Left ventricle myocardium inferior (tissue), 1 donor: ENCODE results near the gene PABPN1L. TPM values are rescaled to one million over a fixed set of nuclear protein-coding genes. Genes with fewer than 3 reads are reported as not detected.
A peak's percentile ranks its signal among the peaks of the same experiment; 100 is the strongest.

Source experiments
- DNase-seq: peaks from one replicate; pipeline ENCODE4 v3.0.0-alpha.2; 2020
- H3K27ac ChIP-seq: fragments of 200-600 bp; replicated peaks from 2 replicates; pipeline ENCODE4 v1.8.0; 2021
- H3K27me3 ChIP-seq: fragments of 200-600 bp; 2 replicates; pipeline ENCODE4 v1.8.0; 2021; ENCODE audit warnings: low read depth
- H3K36me3 ChIP-seq: fragments of 200-600 bp; 2 replicates; pipeline ENCODE4 v1.8.0; 2021
- H3K4me1 ChIP-seq: fragments of 200-600 bp; 2 replicates; pipeline ENCODE4 v1.8.0; 2021
- H3K4me3 ChIP-seq: fragments of 200-600 bp; 2 replicates; pipeline ENCODE4 v1.8.0; 2021; ENCODE audit warnings: mild to moderate bottlenecking, moderate library complexity
- H3K9me3 ChIP-seq: fragments of 200-600 bp; replicated peaks from 2 replicates; pipeline ENCODE4 v1.8.0; 2021
- CTCF ChIP-seq: fragments of 200-600 bp; IDR thresholded peaks from 2 replicates; pipeline ENCODE4 v1.8.0; 2021; ENCODE audit warnings: antibody characterized with exemption, mild to moderate bottlenecking, borderline replicate concordance
- intact Hi-C: fragments of 100-400 bp; cut with micrococcal nuclease; formaldehyde crosslinking; loops from one replicate; pipeline ENCODE4 v1.11.0; 2022
- total RNA-seq: library from RNA; stranded (reverse); fragmentation: NEBNext Ultra II Directional; extraction: Animal tissue kit (Norgen Biotek cat#: 25700); gene quantifications from one replicate; pipeline ENCODE4 v1.2.1, GENCODE V29; 2021
- donor health status: DM: no; HTN: yes; CAD: no; lungs with severe emphysema.

The PABPN1L gene
- total RNA-seq, 1 donor from 2014 or later, result not detected

DNA sequence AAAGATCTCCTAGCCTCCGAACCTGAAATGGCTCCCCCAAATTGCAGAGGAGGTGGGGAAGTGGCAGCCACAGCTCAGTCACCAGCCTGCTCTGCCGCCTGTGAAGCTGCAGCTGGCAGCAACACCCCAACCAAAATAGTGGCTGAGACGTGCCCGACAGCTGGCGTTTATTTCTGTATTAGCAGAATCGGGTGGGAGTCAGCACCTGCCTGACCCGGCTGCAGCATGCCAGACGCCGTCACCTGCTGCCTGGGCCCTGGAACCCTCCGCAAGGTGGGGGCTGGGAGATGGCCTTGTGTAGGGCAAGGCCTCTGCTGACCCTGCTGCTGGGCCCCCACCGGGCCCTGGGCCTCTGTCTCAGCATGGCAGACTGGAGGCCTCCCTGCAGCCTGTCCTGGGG is 17.5 kb upstream of the PABPN1L start:
- H3K27me3 ChIP-seq, result peaks cover 47% of the 10 kb centered on the region
- peaks cover 61% of the 10 kb centered on the region for H3K36me3 ChIP-seq
- no peak for DNase-seq
- intact Hi-C loops, result loop anchor here (10.0 kb wide), 1 partner anchor 51 kb away; no protein-coding TSS in a partner anchor
- no peak overlapping the region for H3K27ac ChIP-seq
- TF ChIP-seq CTCF, result no peak
- no peak overlapping the region for H3K4me3 ChIP-seq
- peaks cover 50% of the 10 kb centered on the region for H3K4me1 ChIP-seq
- H3K9me3 ChIP-seq, result no peaks in the 10 kb centered on the region

DNA sequence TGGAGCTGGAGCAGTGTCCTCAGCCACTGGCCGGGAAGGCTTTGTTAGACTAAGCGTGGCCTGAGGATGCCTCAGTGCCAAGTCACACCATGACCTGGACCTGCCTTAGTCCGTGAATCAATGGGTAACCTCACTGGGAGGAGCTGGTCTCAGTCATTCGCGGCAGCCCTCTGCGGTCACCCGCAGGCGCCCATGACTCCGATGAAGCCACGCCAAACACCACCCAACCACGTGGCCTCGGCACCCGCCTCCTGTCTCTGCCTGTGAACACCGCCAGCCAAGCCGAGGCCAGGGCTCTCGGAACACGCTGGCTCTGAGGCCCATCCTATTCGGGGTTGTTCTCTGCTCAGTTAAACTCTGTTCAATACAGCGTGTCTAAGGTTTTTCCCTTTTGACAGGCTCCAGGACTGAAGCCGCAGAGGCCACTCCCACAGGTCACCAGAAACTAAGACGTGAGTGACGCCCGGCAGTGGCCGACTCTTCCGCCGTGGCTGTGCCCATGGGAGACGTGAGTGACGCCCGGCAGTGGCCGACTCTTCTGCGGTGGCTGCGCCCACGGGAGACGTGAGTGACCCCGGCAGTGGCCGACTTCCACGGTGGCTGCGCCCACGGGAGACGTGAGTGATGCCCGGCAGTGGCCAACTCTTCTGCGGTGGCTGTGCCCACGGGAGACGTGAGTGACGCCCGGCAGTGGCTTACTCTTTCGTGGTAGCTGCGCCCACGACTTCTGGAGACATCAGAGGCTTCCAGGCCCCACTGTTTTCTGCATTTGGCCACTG is 16.8 kb upstream of the PABPN1L start:
- intact Hi-C loops, result loop anchor here (10.0 kb wide), 1 partner anchor 51 kb away; no protein-coding TSS in a partner anchor
- H3K9me3 ChIP-seq, result no peaks in the 10 kb centered on the region
- H3K27ac ChIP-seq, result no peak overlapping the region
- H3K4me1 ChIP-seq, result peaks cover 45% of the 10 kb centered on the region
- no peak for TF ChIP-seq CTCF
- peaks cover 67% of the 10 kb centered on the region for H3K36me3 ChIP-seq
- peaks cover 48% of the 10 kb centered on the region for H3K27me3 ChIP-seq
- no peak overlapping the region for H3K4me3 ChIP-seq
- no peak for DNase-seq

DNA sequence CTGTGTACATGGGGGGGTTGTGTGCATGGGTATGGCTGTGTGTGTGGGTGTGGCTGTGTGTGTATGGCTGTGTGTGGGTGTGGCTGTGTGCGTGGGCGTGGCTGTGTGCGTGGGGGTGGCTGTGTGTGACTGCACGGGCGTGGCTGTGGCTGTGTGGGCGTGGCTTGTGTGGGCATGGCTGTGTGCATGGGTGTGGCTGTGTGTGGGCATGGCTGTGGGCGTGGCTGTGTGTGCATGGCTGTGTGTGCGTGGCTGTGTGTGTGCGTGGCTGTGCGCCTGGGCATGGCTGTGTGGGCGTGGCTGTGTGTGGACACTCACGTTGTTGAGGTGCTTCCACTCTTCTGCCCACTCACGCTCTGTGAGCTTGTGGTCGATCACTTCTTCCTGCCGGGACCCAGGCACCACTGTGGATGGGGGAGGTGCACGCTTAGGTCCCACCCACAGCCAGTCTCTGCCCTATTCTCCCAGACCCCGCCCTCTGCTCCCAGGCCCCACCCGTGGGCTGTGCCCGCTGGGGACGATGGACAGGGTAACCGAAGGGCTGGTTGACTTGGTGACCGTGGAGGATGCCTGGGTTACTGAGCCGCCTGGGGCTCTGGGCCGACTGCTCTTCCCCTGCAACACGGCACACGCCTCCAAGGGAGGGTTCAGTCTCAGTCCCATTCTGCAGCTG is 16.0 kb upstream of the PABPN1L start:
- Histone ChIP-seq H3K36me3 (peaks cover 72% of the 10 kb centered on the region), H3K9me3 (no peaks in the 10 kb centered on the region), H3K4me1 (peaks cover 38% of the 10 kb centered on the region), H3K4me3 (no peak overlapping the region), H3K27ac (no peak overlapping the region), H3K27me3 (peaks cover 53% of the 10 kb centered on the region)
- DNase-seq, result no peak
- TF ChIP-seq CTCF, result no peak
- intact Hi-C loops, result loop anchor here (10.0 kb wide), 1 partner anchor 52 kb away; no protein-coding TSS in a partner anchor

- H3K9me3 ChIP-seq, result no peaks in the 10 kb centered on the region
- no peak overlapping the region for H3K4me3 ChIP-seq
- H3K27ac ChIP-seq, result no peak overlapping the region
- intact Hi-C loops, result loop anchor here (10.0 kb wide), 1 partner anchor 53 kb away; no protein-coding TSS in a partner anchor
- no peak for TF ChIP-seq CTCF
- H3K4me1 ChIP-seq, result peaks cover 34% of the 10 kb centered on the region
- DNase-seq, result no peak
- H3K36me3 ChIP-seq, result peaks cover 75% of the 10 kb centered on the region
- peaks cover 54% of the 10 kb centered on the region for H3K27me3 ChIP-seq
These were observed 15.4 kb upstream of the PABPN1L start for GRCh38 chr16:88881675-88882357.

DNA sequence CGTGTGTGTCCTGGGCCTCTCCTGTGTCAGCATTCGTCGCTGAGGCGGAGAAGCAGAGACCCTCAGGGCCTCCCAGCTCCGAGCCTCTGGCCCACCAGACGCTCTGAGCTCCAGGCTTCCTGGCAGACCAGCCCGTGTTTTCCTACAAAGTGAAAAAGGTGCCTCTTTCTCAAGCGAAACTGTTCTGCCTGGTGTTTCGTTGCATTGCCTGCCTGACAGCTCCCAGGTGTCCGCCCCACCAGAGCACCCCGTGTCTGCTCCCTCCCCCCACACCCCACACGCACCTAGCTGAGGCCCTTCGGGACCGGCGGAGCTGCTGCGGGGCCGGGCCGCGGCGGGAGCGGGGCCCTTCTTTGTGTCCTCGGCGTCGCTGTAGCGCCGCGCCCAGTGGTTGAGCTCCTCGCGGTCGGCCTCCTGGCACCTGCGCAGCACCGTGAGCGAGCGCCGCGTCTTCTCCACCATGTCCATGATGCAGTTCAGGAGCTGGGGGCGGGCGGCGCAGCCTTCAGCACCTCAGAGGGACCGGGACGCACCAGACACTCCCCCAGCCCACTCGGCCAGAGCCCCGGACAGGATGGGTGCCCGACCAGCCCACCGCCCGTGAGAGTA is 14.7 kb upstream of the PABPN1L start:
- peak overlapping the region; percentile 3 for H3K4me3 ChIP-seq
- peaks cover 27% of the 10 kb centered on the region for H3K4me1 ChIP-seq
- DNase-seq, result no peak
- intact Hi-C loops, result loop anchor here (10.0 kb wide), 1 partner anchor 54 kb away; no protein-coding TSS in a partner anchor
- peaks cover 79% of the 10 kb centered on the region for H3K36me3 ChIP-seq
- H3K27ac ChIP-seq, result no peak overlapping the region
- H3K9me3 ChIP-seq, result no peaks in the 10 kb centered on the region
- no peak for TF ChIP-seq CTCF
- peaks cover 54% of the 10 kb centered on the region for H3K27me3 ChIP-seq
